Measurements from ENCODE around the gene BTBD6. TPM values are rescaled to one million over a fixed set of nuclear protein-coding genes. Genes with fewer than 3 reads are reported as not detected.

Gene BTBD6
- total RNA-seq, result 10 to 100 TPM; 38.4 to 42.4 TPM
- long read RNA-seq, donor 1, transcript BTBD6-204 (3 exons, 2,195 nt), result minor isoform, 12 of 65 reads
- long read RNA-seq, donor 1, transcript BTBD6-203 (4 exons, 2,176 nt), result major isoform, 39 of 65 reads
- long read RNA-seq, donor 1, partial matches to known transcripts, result 4 of 65 reads
- long read RNA-seq, donor 1, other reads (novel, unspliced or antisense), result 6 of 65 reads
- long read RNA-seq, donor 2, transcript BTBD6-203 (4 exons, 2,176 nt), result major isoform, 7 of 19 reads
- long read RNA-seq, donor 2, partial matches to known transcripts, result 7 of 19 reads
- long read RNA-seq, donor 2, other reads (novel, unspliced or antisense), result 1 of 19 reads

- intact Hi-C loops (cut with DNase I), result loop anchor here in 1 of 2 donors (5.0 kb wide), 1 partner anchor 46 kb away; no protein-coding TSS in a partner anchor
- peak; percentile 95 for DNase-seq (ENCODE audit: low spot score)
Observed at GRCh38 chr14:105248368-105249181, at the start of gene BTBD6. Gene BTBD6 (plus strand): TSS chr14:105248533. CDS start chr14:105248712, 179 bp downstream.

DNA sequence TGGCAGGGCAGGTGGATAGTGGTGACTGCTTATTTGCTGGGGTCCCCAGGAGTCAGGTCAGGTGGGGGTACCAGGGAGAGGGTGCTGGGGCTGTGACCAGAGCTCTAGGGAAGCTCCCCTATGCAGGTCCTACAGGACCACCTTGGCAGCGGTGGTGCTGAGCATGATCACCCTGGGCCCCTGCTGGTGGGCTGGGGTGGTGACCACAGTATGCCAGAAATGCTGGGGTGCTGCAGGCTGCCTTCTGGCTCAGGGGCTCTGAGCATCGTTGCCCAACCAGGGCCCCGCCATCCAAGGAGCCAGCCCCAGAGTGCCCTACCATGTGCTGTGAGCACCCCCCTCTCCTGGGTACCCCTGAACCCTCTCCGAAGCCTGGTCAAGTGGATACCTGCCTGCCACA lies 49.7 kb upstream of the BTBD6 start:
- DNase-seq (ENCODE audit: low spot score), result no peak
- intact Hi-C loops (cut with DNase I), result no loop called here

DNA sequence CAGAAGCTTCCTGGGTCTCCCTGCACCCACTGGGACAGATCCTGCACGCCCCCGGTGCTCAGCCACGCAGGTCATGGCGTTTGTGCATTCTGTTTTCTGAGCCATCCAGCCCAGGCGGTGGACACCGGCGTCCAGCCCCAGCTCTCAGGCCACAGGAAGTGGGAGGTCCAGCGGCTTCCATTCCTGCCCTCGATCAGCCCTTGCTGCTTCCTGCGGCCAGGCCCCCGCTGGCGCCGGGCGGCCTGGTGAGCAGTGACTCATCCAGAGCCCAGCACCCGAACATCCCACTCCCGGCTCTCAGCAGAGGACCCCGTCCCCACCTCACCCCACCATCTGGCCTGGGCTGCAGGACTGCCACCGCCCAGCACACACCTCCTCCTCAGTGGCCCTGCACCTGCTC lies 49.2 kb upstream of the BTBD6 start:
- no peak for DNase-seq (ENCODE audit: low spot score)
- intact Hi-C loops (cut with DNase I), result no loop called here

GRCh38 chr14:105200074-105200473 lies 48.3 kb upstream of the BTBD6 start:
- no peak for DNase-seq (ENCODE audit: low spot score)
- intact Hi-C loops (cut with DNase I), result loop anchor here in 1 of 2 donors (5.0 kb wide), 2 partner anchors 47 to 152 kb away; partner anchors contain the start of gene BTBD6

DNA sequence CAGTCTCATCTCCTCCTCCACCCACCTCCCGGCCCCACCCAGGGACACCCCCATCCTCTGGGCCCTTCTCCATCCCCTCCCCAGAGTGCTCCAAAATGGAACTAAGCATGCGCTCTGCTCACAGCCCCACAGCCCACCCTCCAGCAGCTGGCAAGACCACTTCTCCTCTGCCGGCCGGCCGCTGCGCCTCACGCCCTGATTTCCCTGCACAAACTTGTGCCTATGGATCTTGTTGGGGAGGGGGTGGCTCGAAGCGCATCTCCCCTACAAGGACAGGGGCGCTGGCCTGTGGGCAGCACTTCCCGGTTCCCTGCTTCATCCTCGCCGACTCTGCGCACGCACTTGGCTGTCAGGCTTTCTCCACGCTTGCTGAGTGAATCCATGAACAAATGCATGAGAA lies 47.7 kb upstream of the BTBD6 start:
- intact Hi-C loops (cut with DNase I), result loop anchor here in 1 of 2 donors (5.0 kb wide), 2 partner anchors 47 to 152 kb away; partner anchors contain the start of gene BTBD6
- DNase-seq (ENCODE audit: low spot score), result no peak

DNA sequence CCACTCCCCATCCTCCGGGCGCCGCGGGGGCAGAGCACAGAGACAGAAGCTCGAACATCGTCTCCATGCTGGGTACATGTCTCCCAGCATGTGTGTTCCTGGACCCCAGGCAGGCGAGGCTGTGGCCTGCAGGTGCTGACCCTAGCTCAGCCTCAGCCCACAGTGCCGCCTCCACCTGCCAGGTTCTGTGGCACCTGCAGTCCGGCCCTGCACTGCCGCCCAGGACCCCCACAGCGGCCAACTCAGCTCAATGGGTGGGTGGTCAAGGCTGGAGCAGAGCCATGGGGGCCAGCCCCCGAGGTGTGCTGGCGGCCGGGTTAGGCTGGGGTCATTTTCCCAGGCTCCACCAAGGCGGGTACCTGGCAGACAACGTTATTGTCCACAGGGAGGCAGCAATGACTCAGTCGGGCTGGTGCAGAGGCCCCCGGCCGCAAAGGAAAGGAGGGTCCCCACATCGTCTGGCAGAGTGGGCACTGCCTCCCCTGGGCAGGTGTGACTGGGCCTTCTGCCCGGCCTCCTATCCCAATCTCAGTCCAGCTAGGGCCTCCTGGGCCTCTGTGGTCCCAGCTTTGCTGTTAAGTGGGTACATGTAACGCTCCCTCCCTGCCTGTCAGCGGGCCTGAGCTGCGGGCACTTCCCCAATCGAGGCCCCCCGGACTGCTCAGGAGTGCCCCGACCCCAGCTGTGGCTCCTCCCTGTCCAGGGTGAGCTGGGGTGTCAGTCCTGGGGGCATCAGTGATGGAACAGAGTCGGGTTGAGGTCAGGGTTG lies 47.0 kb upstream of the BTBD6 start:
- intact Hi-C loops (cut with DNase I), result loop anchor here in 1 of 2 donors (5.0 kb wide), 2 partner anchors 46 to 151 kb away; partner anchors contain the start of gene BTBD6
- DNase-seq (ENCODE audit: low spot score), result no peak

DNA sequence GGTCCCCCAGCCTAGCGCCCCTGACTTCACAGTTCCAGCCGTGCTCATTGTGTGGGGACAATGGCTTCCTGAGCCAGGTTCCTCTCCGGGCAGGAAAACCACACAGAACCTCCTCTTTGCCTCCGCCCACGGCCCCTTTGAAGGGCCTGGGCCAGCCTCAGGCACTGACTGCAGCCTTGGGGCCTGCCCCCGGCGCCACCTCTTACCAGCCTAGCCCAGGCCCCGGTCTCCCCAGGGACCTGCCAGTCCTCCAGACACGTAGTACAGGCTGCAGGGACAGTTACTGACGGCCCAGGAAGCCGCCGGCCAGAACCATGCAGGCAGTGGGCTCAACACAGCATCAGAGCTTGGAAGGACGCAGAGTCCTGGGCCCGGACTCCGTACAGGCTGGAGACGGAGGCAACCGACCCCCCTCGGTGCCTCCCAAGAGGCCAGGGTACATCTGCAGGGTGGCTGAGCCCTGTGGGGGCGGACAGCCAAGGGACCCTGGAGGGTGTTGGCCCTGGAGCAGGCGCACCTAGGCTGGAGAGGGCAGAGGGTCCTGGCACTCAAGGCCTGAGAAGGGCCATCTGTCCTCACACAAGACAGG lies 46.3 kb upstream of the BTBD6 start:
- no peak for DNase-seq (ENCODE audit: low spot score)
- intact Hi-C loops (cut with DNase I), result loop anchor here in 1 of 2 donors (5.0 kb wide), 2 partner anchors 45 to 150 kb away; partner anchors contain the start of gene BTBD6

DNA sequence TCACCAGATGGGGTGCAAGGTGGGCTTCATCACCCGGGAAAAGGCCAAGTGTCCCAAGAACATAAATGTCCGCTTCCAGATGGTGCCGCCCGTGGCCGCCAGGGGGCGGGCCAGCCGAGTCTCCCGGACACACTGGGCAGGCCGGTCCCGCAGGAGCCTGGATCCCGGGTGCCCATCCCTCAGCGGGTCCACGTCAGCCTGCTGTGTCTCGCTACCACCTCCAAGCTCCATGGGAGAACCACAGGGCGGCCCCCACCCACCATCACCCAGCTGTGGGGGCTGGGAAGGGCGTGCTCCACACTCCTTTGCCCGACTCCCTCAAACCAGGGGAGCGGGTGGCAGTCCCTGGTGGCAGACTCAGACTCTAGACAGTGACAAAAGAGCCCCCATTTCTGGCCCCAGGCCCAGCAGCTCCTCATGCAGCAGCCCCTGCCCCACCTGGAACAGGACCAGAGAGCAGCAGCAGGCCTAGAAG lies 45.2 kb upstream of the BTBD6 start:
- peak; percentile 93 for DNase-seq (ENCODE audit: low spot score)
- intact Hi-C loops (cut with DNase I), result loop anchor here in 1 of 2 donors (5.0 kb wide), 2 partner anchors 44 to 149 kb away; partner anchors contain the start of gene BTBD6

DNA sequence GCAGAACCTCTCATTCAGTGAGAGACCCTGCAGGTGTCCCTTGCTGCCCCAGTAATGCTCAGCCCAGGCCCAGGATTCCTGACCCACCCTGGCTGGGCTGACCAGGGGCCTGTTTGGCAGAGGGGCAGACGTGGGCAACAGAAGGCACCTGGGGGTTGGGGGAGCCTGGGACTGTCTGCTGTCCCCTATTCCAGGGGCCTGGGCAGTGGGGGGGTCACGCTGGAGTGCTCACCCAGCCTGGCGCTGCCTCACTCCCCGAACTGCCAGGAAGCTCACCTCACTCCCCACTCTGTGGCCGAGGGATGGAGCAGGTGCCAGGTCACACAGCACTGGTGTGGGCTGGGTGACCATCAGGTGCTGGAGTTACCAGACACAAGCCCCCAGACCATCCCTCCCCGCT lies 44.6 kb upstream of the BTBD6 start:
- intact Hi-C loops (cut with DNase I), result loop anchor here in 1 of 2 donors (5.0 kb wide), 2 partner anchors 44 to 149 kb away; partner anchors contain the start of gene BTBD6

GRCh38 chr14:105204206-105204930 lies 44.0 kb upstream of the BTBD6 start:
- intact Hi-C loops (cut with DNase I), result loop anchor here in 1 of 2 donors (5.0 kb wide), 2 partner anchors 43 to 148 kb away; partner anchors contain the start of gene BTBD6
- DNase-seq (ENCODE audit: low spot score), result no peak

More for the DNA sequence above, 44.6 kb upstream of the BTBD6 start:
- no peak for DNase-seq (ENCODE audit: low spot score)

DNA sequence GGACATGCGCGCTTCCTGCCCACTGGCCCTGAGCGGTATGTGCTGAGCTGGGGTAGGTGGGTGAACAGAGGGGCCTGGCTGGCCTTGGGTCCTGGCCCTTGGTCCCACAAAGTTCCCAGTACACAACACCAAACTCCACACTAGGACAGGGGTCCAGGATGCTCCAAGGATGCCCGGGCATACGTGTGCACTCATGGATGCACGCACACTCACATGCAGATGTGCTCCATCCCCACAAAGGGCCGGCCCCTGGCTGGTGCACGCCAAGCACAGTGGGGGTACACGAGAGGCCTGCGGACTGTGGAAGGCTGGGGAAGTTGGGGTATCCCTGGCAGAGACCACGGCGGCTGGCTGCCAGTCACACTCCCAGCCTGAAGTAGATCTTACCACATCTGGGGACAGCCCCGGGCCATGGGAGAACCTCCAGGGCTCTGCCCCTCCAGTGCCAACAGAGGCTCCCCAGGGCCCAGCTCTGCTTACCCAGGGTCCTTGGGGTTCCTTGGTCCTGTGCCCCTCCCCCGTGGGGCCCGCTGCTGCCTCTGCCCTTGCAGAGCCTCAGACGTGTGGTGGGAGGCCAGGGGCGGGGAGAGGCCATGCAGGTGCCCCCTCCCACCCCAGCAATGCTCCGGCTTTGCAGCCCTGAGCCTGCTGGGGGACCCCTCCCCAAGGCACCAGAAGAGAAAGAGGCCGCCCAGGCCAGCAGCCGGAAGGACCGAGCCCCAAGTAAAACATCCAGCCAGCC lies 43.2 kb upstream of the BTBD6 start:
- DNase-seq (ENCODE audit: low spot score), result no peak
- intact Hi-C loops (cut with DNase I), result loop anchor here (5.0 kb wide), 2 partner anchors 42 to 147 kb away; partner anchors contain the start of gene BTBD6 (in 1 of the 2)

GRCh38 chr14:105205673-105206208 lies 42.6 kb upstream of the BTBD6 start:
- DNase-seq (ENCODE audit: low spot score), result no peak
- intact Hi-C loops (cut with DNase I), result loop anchor here in 1 of 2 donors (5.0 kb wide), 1 partner anchor 147 kb away; no protein-coding TSS in a partner anchor

DNA sequence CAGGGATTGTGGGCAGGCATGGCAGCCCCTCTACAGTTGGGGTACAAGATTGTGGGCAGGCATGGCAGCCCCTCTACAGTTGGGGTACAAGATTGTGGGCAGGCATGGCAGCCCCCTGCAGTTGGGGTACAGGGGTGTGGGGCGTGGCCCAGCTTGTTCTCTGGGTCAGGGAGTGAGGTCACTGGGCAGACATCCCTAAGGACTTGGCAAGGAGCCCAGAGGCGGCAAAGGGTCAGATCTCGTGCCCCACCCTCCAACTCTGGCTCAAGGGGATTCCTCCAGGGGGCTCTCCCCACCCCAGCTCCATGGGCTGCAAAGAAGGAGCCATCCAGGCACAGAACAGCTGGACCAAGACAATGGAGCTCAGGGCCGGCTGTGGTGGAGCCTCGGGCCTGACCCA lies 41.5 kb upstream of the BTBD6 start:
- DNase-seq (ENCODE audit: low spot score), result no peak
- intact Hi-C loops (cut with DNase I), result loop anchor here in 1 of 2 donors (5.0 kb wide), 1 partner anchor 145 kb away; no protein-coding TSS in a partner anchor

GRCh38 chr14:105207460-105207901 lies 40.9 kb upstream of the BTBD6 start:
- DNase-seq (ENCODE audit: low spot score), result no peak
- intact Hi-C loops (cut with DNase I), result loop anchor here in 1 of 2 donors (5.0 kb wide), 1 partner anchor 145 kb away; no protein-coding TSS in a partner anchor

DNA sequence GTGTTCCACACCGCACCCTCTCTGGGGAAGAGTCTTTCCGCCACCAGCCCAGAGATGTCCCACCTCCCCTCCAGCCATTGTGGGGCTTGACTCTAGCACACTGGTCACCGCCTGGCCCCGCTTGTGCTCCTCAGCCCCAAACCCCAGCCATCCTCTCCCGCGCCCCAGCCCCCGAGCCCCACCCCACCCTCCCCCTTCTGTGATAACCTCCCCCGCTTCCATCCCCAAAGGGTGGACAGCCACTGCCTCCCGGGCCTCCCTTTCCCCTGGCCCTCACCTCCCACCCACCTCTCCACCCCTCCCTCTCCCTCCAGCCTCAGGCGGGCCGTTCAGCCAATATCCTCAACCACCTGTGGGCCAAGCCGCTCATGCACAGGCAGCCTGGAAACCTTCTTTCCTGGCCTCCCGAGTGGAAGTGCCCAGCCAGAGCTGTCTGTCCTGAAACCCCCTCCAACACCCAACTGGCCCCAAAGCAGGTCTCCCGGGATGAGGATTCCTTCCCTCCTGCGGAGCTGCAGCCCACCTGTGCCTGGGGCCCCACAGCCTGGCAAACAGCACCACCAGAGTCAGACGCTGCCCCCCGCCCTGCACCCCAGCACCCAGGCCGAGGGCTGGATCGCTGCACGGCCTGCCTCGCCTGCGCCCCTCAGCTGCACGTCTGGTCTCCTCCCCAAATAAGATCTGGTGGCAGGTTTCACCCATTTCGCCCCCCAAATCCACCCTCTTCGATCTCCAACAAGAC lies 40.2 kb upstream of the BTBD6 start:
- no peak for DNase-seq (ENCODE audit: low spot score)
- intact Hi-C loops (cut with DNase I), result loop anchor here in 1 of 2 donors (5.0 kb wide), 1 partner anchor 144 kb away; no protein-coding TSS in a partner anchor

- intact Hi-C loops (cut with DNase I), result loop anchor here in 1 of 2 donors (5.0 kb wide), 1 partner anchor 144 kb away; no protein-coding TSS in a partner anchor
Observed at GRCh38 chr14:105208738-105209075, 39.6 kb upstream of the BTBD6 start.

More at GRCh38 chr14:105208738-105209075, 39.6 kb upstream of the BTBD6 start:
- DNase-seq (ENCODE audit: low spot score), result no peak

Data from posterior vena cava (tissue), 2 donors.